A673 (cell line): ENCODE data around the gene DNAL4.

Experiments used
- EZH2 ChIP-seq: fragments of 200-600 bp; sonication (generic); IDR thresholded peaks from 2 replicates; pipeline ENCODE4 v1.6.1; 2017; ENCODE audit warnings: borderline replicate concordance, low read depth, mild to moderate bottlenecking, mixed read lengths, antibody characterized with exemption, low read length; ENCODE audit not compliant: poor library complexity, severe bottlenecking
- TF ChIP-seq, protein P1 (sequence below): fragments of 300-800, 200-600 bp; sonication (generic); conservative IDR thresholded peaks from 2 replicates; pipeline ENCODE4 v1.5.1; 2017; ENCODE audit warnings: low read depth, mild to moderate bottlenecking, antibody characterized with exemption, low read length, moderate library complexity, mixed read lengths

GRCh38 chr22:38767313-38767712, 26.6 kb downstream of the DNAL4 start:
- TF ChIP-seq, protein P1, sequence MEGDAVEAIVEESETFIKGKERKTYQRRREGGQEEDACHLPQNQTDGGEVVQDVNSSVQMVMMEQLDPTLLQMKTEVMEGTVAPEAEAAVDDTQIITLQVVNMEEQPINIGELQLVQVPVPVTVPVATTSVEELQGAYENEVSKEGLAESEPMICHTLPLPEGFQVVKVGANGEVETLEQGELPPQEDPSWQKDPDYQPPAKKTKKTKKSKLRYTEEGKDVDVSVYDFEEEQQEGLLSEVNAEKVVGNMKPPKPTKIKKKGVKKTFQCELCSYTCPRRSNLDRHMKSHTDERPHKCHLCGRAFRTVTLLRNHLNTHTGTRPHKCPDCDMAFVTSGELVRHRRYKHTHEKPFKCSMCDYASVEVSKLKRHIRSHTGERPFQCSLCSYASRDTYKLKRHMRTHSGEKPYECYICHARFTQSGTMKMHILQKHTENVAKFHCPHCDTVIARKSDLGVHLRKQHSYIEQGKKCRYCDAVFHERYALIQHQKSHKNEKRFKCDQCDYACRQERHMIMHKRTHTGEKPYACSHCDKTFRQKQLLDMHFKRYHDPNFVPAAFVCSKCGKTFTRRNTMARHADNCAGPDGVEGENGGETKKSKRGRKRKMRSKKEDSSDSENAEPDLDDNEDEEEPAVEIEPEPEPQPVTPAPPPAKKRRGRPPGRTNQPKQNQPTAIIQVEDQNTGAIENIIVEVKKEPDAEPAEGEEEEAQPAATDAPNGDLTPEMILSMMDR: no peak
- TF ChIP-seq EZH2: no peak
